G401 (cell line): ENCODE measurements around the gene CTNNA1. TPM values are rescaled to one million over a fixed set of nuclear protein-coding genes. Genes with fewer than 3 reads are reported as not detected.

Experiments used
- DNase-seq: peaks from one replicate; pipeline ENCODE4 v3.0.0-alpha.2; 2015; ENCODE audit warnings: low spot score
- in situ Hi-C: cut with HindIII; loops from 2 replicates; pipeline ENCODE4 v1.10.0; 2016; ENCODE audit warnings: low sequenced_read_pairs, mixed read lengths
- total RNA-seq: library from RNA; depleted of rRNA; stranded (reverse); fragments of >200 nt; shearing (Covaris generic); gene quantifications from 2 replicates; pipeline ENCODE4 v1.2.3, GENCODE V29; 2014

CTNNA1 gene
- total RNA-seq, 1 experiment from 2014 or later, result 229 TPM

GRCh38 chr5:138966236-138966985 lies 213.2 kb downstream of the CTNNA1 start:
- DNase-seq, result no peak
- in situ Hi-C loops, result no loop called here

- in situ Hi-C loops, result no loop called here
- DNase-seq, result no peak
Observed at GRCh38 chr5:138967791-138968448, 214.7 kb downstream of the CTNNA1 start.

- in situ Hi-C loops, result no loop called here
- no peak for DNase-seq
Observed at GRCh38 chr5:138968601-138969000, 215.4 kb downstream of the CTNNA1 start.

GRCh38 chr5:138969323-138970002 lies 216.2 kb downstream of the CTNNA1 start:
- in situ Hi-C loops, result no loop called here

GRCh38 chr5:138972230-138972629 lies 219.0 kb downstream of the CTNNA1 start:
- DNase-seq, result no peak
- in situ Hi-C loops, result no loop called here

More at GRCh38 chr5:138969323-138970002, 216.2 kb downstream of the CTNNA1 start:
- DNase-seq, result no peak

- in situ Hi-C loops, result no loop called here
- DNase-seq, result no peak
Observed at GRCh38 chr5:138972836-138973235, 219.6 kb downstream of the CTNNA1 start.

- in situ Hi-C loops, result no loop called here
- DNase-seq, result peak; percentile 55
Observed at GRCh38 chr5:138974227-138975063, 221.2 kb downstream of the CTNNA1 start.

GRCh38 chr5:138975098-138975847 lies 222.0 kb downstream of the CTNNA1 start:
- in situ Hi-C loops, result no loop called here
- no peak for DNase-seq

GRCh38 chr5:138978080-138978479 lies 224.9 kb downstream of the CTNNA1 start:
- no peak for DNase-seq

GRCh38 chr5:138978581-138978980 lies 225.4 kb downstream of the CTNNA1 start:
- in situ Hi-C loops, result no loop called here
- DNase-seq, result no peak

More at GRCh38 chr5:138978080-138978479, 224.9 kb downstream of the CTNNA1 start:
- in situ Hi-C loops, result no loop called here

- no peak for DNase-seq
- in situ Hi-C loops, result no loop called here
Observed at GRCh38 chr5:138979684-138980280, 226.6 kb downstream of the CTNNA1 start.

GRCh38 chr5:138980441-138980840 lies 227.2 kb downstream of the CTNNA1 start:
- no peak for DNase-seq
- in situ Hi-C loops, result no loop called here

GRCh38 chr5:138981131-138981530 lies 227.9 kb downstream of the CTNNA1 start:
- no peak for DNase-seq
- in situ Hi-C loops, result no loop called here

GRCh38 chr5:138981586-138981985 lies 228.4 kb downstream of the CTNNA1 start:
- in situ Hi-C loops, result no loop called here
- DNase-seq, result no peak

GRCh38 chr5:138983984-138984383 lies 230.8 kb downstream of the CTNNA1 start:
- in situ Hi-C loops, result no loop called here
- no peak for DNase-seq
